Measurements from ENCODE around the gene PLP1.
"Not testable (repeated sequence)": the region's sequence is repeated elsewhere in the genome, so short reads cannot be mapped to it uniquely, and the experiment has no call there.

The PLP1 gene, protein sequence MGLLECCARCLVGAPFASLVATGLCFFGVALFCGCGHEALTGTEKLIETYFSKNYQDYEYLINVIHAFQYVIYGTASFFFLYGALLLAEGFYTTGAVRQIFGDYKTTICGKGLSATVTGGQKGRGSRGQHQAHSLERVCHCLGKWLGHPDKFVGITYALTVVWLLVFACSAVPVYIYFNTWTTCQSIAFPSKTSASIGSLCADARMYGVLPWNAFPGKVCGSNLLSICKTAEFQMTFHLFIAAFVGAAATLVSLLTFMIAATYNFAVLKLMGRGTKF

DNA sequence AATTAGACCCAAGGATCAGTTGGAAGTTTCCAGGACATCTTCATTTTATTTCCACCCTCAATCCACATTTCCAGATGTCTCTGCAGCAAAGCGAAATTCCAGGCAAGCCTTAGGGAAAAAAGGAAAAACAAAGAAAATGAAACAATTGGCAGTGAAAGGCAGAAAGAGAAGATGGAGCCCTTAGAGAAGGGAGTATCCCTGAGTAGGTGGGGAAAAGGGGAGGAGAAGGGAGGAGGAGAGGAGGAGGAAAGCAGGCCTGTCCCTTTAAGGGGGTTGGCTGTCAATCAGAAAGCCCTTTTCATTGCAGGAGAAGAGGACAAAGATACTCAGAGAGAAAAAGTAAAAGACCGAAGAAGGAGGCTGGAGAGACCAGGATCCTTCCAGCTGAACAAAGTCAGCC, at the start of gene PLP1:
TSS of gene PLP1 (plus strand) at position 295 of the 400 bp plus-strand sequence. CDS start 156 bp downstream, outside the sequence.
- DNase-seq: no peak

- no peak for DNase-seq
Measured at GRCh38 chrX:103727115-103727514, 49.5 kb upstream of the PLP1 start.

- DNase-seq: no peak
Measured at GRCh38 chrX:103729015-103729414, 47.6 kb upstream of the PLP1 start.

DNA sequence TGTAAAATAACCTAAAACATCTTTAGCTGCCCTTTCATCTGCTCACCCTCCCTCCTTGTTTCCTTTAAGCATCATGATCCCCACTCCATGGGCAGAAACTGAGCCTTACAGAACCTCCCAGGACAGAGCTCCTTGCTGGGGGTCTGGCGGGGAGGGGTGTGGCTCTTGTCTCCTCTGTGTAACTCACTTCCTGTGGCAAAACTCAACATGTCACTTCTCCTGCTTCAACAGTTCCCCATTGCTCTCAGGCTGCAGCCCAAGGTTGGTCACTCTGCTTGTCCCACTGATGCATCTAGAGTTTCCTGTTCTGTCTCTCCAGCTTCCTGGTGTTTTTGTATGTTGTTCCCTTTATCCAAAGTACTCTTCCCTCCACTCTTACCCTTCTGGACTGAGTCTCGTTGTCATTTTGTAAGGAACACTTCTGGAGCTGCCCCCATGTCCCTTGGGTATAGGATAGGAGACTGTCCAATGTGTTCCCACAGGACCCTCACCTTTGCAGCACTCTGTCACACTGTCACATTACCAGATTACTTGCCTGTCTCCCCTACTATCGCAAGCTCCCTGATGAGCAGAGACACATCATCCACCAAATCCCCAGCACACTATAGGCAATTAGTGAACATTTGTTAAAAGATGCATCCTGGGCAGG, 46.4 kb upstream of the PLP1 start:
- DNase-seq: no peak

- DNase-seq: no peak
Measured at GRCh38 chrX:103730796-103731493, 45.7 kb upstream of the PLP1 start.

DNA sequence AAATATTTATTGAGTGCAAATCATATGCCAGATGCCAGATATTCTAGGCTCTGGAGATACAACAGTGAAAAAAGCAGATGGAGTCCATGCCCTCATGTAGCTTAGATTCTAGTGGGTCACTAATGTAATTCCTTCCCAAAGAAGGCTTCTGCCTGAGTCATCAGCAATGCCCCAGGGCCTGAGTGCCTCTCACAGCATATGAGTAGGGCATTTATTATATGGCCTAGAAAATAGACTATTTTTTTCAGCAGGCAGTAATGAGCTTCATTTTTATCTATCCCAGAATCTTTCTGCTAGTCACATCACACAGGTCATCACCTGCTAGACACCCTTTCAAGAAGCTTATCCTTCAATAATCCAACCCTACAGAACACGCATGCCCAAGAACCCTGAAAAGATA, 43.6 kb upstream of the PLP1 start:
- no peak for DNase-seq

DNA sequence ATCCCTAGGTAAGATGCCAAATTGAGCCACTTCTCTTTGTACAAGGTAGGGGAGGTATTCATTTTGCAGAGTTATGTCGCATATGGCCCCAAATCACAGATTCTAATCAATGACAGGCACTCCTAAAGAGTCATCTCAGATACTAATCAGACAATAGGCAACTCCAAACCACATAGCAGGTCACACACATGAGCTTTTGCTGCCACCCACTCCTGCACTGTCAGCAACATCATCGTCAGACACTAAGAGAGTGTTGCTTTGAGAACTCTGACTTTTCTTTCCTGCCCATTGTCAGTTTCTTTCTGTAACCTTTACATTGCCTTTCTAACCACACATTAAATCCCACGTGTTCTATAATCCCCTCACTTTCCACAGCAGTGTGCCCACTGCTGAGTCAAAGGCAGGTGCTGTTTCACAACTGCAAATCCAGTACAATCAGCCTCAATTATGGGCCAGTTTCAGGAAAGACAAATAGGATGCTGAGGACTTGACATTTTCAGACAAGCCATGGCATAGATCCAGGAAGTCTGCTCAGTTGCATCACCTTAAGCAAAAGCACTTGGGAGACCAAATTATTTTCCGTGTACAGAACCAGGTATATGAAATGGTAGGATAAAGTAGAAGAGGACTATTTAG, 42.4 kb upstream of the PLP1 start:
- DNase-seq: no peak

GRCh38 chrX:103737696-103738095, 38.9 kb upstream of the PLP1 start:
- no peak for DNase-seq

- DNase-seq: no peak
Measured at GRCh38 chrX:103739421-103739820, 37.2 kb upstream of the PLP1 start.

- no peak for DNase-seq
Measured at GRCh38 chrX:103741879-103742278, 34.8 kb upstream of the PLP1 start.

GRCh38 chrX:103742339-103742738, 34.3 kb upstream of the PLP1 start:
- no peak for DNase-seq

DNA sequence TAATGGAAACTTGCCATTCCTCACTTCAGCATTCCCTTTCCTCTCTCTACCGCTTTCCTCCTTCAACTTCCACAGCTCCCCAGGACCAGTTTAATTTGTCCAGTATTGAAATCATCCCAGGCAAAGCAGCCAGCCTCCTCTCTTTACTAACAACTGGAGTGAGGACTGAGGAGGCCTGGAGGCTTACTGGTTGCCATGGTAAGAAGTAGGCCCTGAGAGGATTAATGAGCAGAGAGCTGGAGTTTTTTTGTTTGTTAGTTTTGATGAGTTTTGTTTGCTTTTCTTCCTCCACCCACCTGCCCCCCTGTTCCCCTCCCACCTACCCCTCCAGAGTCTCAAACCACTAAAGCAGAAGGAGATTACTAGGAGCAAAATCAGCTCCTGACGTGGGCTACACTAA, 29.5 kb upstream of the PLP1 start:
- no peak for DNase-seq

GRCh38 chrX:103754401-103754800, 22.2 kb upstream of the PLP1 start:
- DNase-seq: no peak

GRCh38 chrX:103756736-103757135, 19.9 kb upstream of the PLP1 start:
- DNase-seq: no peak

DNA sequence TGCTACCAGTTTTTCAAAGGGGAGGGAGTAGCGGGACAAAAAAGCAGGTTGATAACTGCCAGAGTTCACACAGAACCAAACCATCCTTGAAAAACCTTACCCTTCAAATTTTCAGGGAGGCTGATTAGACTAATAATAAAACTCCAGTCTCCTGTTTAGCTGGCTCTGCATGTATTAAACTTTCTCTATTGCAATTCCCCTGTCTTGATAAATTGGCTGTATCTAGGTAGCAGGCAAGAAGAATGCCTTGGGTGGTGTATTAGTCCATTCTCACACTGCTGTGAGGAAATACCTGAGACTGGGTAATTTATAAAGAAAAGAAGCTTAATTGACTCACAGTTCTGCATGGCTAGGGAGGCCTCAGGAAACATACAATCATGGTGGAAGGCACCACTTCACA, 18.1 kb upstream of the PLP1 start:
- DNase-seq: no peak

DNA sequence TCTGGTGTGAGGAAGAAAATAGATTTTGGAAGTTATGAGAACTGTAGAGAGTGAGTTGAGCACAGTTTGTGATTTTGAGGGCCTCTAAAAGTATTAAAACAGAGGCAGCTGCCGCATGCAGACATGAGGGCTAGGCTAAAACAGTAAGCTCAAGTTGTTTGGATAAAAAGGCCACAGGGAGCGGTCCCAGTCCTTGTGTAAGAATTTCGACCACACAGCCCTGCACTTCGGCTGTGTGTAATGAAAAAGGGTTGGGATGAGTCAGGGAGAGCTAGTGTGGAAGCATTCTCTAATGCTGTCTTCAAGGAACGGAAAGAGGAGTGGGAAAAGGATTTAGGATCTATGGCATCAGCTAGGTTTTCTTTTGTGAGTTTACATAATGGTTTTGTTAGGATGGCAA, 13.1 kb upstream of the PLP1 start:
- DNase-seq: not testable (repeated sequence)

DNA sequence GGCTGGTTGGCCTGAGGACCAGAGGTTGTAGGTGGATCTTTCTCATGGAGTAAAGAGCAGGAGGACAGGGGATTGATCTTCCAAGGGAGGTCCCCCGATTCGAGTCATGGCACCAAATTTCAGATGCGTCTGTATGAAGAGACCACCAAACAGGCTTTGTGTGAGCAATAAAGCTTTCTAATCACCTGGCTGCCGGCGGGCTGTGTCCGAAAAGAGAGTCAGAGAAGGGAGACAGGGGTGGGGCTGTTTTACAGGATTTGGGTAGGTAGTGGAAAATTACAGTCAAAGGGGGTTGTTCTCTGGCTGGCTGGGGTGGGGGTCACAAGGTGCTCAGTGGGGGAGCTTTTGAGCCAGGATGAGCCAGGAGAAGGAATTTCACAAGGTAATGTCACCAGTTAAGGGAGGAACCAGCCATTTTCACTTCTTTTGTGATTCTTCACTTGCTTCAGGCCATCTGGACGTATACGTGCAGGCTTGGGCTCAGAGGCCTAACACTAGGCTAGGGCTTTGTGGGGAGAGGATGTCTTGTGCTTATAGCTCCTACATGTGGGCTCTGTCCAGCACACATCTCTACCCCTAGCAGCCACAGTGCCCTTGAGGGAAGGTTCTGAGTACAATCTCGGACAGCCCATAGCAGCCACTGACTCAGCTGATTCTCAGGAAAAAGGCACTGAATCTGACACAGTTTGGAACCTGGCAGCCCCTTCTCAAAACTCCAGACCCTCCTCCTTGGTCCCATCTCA, 9.7 kb upstream of the PLP1 start:
- not testable (repeated sequence) for DNase-seq

GRCh38 chrX:103773445-103773844, 3.2 kb upstream of the PLP1 start:
- no peak for DNase-seq

GRCh38 chrX:103774070-103774642, 2.5 kb upstream of the PLP1 start:
- DNase-seq: no peak

- DNase-seq: no peak
Measured at GRCh38 chrX:103779141-103779789, 2.6 kb downstream of the PLP1 start.

DNA sequence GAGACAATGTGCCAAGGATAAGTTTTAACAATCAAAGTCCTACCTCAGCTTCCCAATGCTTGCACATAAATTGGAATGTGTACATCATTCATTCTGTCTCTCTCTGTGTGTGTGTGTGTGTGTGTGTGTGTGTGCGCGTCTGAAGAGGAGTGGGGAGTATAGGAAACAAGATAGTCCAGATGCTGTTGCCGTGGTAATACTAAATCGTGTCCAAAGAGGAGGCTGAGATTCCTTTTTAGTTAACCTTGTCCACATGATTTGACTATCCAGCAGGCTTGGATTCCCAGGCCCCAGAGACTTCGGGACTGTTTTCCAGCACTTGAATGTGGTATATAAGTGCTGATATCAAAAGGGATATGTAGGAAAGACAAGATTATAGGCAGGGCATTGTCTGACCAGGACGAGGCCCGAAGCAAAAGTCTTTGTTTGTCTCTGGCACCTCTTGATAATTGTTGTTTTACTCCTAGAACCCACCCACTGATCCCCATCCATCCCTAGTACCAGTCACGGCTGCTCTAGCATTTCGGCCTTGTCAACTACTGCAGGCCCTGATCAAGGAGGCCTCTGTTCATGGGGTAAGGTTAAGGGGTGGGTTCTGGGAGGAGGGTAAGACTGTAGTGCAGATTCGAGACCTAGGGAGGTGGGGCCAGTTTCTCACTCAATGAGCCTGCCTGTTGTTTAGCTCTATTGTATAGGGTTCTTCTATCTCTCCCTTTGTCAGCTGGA, 3.9 kb downstream of the PLP1 start:
- DNase-seq: no peak
